Amniotic epithelial cell (primary cell): ENCODE data around the gene UNC13C.

Source experiments
- DNase-seq: peaks from one replicate; pipeline ENCODE4 v3.0.0-alpha.2; 2010; ENCODE audit warnings: low read depth

The UNC13C gene

GRCh38 chr15:54660356-54660755 is 682.1 kb downstream of the UNC13C start:
- DNase-seq = no peak

GRCh38 chr15:54675241-54675640 is 697.0 kb downstream of the UNC13C start:
- DNase-seq = no peak

GRCh38 chr15:54681584-54681983 is 703.3 kb downstream of the UNC13C start:
- DNase-seq = no peak
